Esophagus squamous epithelium (tissue), 4 donors: Measurements from ENCODE around the gene CEP192.

Experiments
- CTCF ChIP-seq, 6 experiments: fragments of 450-650 bp in 4 of 6; fragments of 200-600 bp in 2 of 6; sonication (generic) in 2 of 6; IDR thresholded peaks; one replicate each; pipeline ENCODE4 v1.5.1; 2016 to 2019; ENCODE audit warnings: antibody characterized with exemption in 6 of 6, mild to moderate bottlenecking in 4 of 6, moderate library complexity in 4 of 6
- POLR2A ChIP-seq, 4 donors: fragments of 450-650 bp; IDR thresholded peaks; one replicate each; pipeline ENCODE4 v1.6.1; 2017; ENCODE audit warnings: antibody characterized with exemption in 4 of 4, mild to moderate bottlenecking in 4 of 4, moderate library complexity in 3 of 4

GRCh38 chr18:12943215-12943614 lies 47.9 kb upstream of the CEP192 start:
- TF ChIP-seq CTCF (IDR thresholded peaks at IDR 0.05) (no peak), POLR2A (IDR thresholded peaks at IDR 0.05) (no peak)
